HG02610 (cell line): ENCODE data around the gene RALGPS2.

ENCODE experiments used
- ATAC-seq: cut with Tn5 transposase; IDR thresholded peaks from one replicate; pipeline ENCODE4 v1.9.1; 2021; ENCODE audit warnings: mild to moderate bottlenecking, moderate library complexity; ENCODE audit not compliant: unreplicated experiment

RALGPS2 gene

DNA sequence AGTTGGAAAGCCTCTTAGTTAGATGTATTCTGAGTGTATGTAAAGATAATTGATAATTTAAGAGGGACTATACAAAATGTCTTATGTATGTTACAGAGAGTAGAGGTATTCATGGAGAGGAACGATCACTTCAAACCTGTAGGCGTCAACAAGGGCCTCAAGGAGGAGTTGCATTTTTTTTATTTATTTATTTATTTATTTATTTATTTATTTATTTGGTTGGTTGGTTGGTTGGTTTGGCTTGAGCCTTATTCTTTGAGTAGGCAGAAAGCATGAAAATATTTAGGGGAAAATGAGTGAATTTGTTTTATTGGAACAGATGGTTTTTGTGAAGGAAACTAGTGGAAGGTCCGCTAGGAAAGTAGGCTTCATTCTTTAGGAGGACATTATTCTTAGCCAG lies 137.4 kb downstream of the RALGPS2 start:
- no peak for ATAC-seq

DNA sequence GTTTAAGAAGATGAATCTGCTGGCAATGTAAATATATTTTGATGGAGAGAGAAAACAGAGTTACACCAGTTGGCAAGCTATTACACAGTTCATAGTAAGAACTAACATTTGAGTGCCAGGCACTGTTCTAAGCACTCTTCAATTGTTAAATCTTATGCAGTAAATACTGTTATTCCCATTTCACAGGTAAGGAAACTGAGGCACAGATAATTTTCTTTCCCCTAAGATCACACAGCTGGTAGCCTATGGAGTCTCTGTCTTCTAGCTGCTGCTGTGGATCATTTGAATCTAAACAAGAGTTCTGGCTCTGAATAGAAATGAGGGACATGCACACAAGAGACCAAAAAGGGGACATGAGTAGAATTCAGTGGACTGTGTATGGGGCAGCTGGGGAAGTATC lies 137.8 kb downstream of the RALGPS2 start:
- ATAC-seq: no peak

DNA sequence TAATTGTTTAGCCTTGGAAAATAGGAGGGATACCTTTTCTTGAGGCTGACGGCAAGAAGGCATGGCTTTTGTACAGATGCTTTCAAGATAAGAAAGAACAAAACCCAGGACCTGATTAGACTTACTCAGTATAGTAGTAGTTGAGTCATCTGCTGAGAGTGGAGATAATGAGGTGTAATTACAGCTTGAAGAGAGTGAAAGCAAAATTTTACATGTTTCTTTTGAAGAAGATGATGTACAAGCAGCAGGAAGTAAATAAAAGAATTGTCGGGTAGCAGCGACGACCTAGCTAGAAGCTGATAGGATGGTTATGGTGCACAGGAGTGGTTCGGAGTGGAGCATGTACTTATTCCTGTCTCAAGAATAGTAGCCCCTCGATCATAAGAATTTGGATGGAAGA lies 139.3 kb downstream of the RALGPS2 start:
- no peak for ATAC-seq

DNA sequence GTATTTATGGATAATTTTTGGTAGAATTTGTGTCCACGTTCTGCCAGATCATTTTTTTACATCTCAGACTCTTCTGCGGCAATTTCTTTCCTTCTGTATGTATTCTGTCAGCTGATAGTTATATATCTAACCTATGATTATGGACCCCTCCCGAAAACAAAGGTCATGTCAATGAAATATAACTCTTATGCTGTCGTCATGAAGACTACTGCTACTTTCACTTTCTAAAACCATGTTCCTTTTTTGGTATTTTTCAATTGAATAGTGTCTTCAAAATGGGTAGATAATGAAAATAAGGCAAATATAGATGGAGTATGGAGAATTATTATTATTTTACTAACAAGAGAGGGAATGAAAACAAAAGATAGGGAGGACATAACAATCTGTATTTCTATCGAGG lies 142.6 kb downstream of the RALGPS2 start:
- no peak for ATAC-seq

DNA sequence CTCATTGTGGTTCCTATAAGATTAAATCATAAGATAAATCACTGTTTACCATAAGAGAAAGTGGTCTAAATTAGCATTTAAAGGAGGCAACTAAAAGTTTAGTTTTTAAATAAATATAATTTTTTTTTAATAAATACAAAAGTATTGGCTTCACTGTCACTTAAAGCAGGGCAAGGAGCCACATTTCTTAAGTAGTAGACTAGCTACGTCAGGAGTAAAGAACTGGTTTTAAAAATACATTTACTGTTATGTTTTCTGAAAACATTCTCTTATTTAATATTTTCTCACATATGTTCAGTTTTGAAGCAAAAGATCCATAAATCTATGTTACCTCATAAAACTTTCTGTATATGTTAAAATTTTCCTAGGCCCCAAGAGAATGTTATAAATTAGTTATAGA lies 143.7 kb downstream of the RALGPS2 start:
- ATAC-seq: no peak

DNA sequence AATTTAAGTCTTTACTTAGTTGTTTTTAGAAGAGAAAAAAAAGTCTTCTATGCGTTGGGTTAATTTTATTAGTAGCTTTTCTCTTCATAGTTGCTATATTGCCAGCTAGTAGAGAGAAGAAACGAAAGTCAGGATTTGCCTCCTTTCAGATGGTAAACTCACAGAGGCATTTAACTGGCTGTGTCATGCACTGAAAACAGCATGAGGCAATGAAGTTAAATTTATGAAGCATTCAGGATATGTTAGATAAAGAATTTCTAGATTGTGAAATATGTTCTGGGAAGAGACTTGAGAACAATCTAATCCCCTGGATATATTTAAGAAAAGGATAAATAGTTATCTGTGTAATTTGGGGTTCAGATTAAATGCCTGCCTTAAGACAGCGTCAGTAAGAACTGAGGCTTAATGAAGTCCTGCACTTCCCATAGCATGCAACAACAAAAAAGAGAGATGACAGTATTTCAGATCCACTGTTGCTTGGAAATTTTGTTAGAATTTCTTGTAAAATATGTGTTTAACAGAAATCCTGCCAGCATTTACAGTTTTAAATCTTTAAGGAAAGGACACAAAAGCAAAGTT lies 144.2 kb downstream of the RALGPS2 start:
- no peak for ATAC-seq

DNA sequence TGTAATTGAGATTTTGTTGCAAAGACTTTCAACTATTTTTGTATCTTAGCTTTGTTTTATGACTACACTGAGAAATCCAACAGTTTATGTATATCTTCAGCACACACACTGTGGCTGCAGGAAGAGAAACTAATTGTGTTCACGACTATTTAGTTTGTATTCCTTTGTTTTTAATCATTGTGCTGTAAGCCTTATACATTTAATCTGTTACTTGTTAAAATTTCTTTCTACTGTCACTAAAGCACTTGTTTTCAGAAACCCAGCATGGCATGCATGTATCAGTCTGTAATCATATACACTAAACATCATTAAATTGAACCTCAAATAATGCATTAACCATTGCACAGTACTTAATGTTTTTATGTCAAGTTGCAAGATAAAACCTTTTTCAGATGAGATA lies 145.2 kb downstream of the RALGPS2 start:
- no peak for ATAC-seq

DNA sequence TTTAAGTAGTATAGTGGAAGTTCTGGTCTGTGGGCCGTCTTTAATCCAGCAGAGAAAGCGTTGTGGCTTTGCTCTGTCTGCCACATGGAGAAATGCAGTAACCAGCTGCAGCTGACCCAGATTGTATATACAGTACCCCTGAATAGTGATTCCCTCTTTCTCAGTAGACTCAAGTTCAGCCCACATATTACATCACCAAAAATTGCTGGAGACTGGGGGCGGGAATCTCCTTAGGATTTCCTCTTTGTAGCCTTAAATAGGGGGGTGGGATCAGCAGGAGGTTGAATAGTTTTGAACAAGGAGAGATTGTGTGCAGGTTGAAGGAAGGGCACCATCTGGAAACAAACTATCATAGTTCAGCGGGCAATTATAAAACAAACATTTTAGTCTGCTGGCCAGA lies 145.9 kb downstream of the RALGPS2 start, which contains the start of gene ANGPTL1:
ANGPTL1 (minus strand) TSS at position 134 of the 400 bp plus-strand sequence. CDS start 5,301 bp downstream, outside the sequence.
- no peak for ATAC-seq

DNA sequence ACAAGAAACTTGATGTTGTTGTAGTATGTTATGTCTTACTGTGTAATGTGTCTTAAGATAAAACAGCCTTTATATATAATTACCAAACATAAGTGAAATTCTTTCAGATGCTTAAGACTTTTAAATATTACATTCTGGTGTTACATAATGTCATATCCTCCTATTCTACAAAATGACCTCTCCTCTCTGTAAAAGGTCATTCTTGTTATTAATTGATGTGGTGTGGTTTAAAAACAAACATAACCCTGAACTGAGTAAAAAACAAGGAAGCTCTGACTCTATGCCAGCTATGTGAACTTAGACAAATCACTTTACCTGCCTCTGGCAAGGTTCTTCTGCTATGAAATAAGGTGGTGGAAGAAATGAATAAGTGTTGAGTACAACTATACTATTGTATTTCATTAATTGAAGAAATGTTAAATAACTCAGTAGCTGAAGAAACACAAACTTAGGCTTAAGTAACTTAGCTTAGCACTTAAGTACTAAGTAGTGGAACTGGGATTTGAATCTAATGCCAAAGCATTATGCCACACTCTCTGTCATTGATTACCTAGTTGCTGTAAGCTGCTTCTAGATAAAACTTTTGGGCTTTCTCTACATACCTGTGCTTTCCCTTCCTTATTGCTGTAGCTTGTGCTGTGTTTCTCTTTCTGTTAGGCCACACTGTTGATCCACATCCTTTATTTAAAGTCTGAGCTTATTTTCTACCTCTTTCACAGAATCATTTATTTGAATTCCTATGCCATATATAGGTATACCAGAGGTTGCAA lies 146.7 kb downstream of the RALGPS2 start:
- ATAC-seq: no peak

DNA sequence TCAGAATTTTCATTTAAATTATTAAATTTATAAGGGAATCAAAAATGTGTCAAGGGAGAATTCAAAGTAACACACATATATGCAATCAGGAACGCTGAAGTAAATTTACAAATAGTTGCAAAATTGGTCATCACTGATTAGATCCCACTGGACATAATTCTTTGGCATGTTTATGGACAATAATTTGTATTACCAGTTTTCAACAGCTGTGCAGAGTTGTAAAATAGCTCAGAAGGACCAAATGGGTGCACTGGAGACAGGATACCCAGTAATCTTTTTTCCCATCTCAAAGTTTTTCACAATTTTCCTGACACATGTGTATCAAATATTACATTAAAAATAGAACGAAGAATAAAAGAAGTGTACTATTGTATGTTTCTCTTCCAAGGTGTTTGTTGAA lies 149.9 kb downstream of the RALGPS2 start:
- ATAC-seq: no peak

DNA sequence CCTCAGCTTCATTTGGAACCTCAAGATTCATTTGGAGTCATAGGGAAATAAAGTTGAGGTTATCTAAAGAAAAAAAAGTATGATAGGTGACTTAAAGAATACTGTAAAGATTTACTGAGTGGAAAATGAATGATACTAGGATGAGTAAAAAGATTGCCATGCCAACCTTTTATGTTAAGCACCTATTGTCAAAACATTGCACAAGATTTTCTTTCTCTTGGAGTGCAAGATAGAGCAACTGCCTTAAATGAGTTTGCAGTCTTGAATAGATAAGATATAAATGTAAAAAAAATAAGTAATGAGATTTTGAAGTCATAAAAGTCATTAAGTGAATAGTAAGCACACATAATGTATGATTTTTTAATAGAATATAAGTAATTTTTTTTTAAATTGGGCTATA lies 150.9 kb downstream of the RALGPS2 start:
- no peak for ATAC-seq

DNA sequence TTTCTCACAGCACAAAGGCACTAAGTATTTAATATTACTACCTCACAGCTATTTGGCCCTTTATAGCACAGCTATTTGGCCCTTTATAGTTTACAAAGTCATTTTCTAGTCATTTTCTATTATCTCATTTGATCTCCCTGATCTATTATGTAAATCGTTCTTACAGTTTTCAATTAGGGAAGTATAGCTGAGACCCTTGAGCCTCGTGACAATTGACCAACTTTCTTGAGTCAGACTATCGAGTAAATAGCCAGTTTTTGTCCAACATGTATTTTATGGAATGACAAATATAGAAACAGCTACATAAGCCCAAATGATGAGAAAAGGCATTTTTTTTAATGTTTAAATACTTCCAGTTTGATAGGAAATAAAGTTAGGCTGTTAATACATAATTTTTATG lies 152.9 kb downstream of the RALGPS2 start:
- no peak for ATAC-seq

DNA sequence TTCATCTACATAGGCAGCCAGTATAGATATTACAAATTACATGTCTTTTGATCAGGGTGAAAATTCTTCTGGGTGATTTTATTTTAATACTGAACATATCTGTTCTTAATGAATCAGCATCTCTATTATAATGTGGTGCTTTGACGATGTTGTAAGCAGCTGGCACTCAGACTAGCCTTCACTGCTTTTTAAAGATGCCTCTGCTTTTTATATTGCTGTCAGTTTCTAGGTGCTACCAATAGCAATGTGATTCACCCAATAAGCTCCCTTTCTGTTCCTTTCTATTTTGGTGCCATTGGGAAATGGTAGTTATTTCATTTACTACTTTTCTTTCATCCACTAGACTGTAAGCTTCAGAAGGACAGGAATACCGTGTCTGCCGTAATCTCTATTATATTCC lies 156.9 kb downstream of the RALGPS2 start:
- no peak for ATAC-seq

DNA sequence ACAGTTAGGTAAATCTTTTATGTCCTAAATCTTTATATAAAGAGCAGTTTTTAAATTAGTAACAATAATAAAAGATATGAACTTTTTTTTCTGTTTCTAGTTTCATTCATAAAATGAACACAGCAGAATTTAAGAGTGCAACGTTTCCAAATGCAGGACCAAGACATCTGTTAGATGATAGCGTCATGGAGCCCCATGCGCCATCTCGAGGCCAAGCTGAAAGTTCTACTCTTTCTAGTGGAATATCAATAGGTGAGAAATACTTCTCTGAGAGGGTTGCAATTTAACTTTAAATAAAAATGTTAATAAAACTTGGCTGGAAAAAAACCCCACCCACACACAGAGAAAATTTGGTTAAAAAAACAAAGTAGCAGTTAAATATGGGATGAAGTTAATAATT lies 160.8 kb downstream of the RALGPS2 start:
- no peak for ATAC-seq

DNA sequence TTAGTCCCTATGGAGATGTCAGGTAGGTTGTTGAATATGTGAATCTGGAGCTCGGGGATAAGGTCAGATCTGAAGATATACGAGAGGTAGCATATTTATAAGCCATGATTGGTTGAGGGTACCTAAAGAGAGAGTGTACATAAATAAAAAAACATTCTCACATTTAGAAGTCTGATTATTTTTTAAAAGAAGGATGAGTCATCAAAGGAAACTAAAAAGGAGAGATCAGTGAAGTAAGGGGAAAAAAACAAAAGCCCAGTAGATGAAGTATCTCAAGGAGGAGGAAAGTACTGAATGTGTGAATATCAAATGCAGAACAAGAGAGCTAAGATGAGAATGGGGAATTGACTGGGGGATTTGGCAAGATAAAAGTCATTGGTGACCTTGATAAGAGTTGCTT lies 161.5 kb downstream of the RALGPS2 start:
- no peak for ATAC-seq

DNA sequence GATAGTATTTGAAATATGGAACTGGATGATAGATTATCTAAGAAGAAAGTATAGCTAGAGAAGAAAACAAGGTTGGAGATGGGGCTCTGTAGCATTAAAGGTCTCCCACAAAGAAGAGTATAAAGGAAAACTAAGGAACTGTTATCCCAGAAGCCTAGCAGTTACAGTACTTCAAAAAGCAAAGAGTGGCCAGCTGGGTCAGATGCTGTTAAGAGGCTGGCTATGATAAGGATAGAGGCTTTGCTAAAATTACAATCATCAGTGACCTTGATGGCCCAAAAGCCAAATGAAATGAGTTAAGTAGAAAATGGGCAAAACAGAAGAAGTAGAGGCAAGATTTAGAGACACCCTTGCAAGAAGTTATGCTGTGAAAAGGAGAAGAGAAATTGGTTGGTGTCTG lies 170.9 kb downstream of the RALGPS2 start:
- ATAC-seq: no peak

DNA sequence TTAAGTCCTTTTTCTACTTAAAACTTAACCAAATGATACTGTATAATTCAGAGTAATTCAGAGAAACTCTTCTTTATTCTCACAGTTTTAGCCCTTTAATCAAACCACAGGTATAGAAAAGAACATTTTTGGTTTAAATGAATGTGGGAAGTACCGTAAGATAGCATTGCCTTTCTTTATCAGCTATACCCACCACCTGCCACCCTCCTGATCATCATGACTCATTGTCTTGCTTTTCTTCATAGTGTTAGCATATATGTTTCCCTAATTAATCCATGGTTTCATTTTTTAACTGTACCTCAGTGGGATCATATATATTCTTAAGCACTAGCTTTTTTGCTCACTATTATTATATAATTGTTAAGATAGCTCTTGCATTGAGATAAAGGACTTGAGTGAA lies 173.4 kb downstream of the RALGPS2 start:
- ATAC-seq: no peak

DNA sequence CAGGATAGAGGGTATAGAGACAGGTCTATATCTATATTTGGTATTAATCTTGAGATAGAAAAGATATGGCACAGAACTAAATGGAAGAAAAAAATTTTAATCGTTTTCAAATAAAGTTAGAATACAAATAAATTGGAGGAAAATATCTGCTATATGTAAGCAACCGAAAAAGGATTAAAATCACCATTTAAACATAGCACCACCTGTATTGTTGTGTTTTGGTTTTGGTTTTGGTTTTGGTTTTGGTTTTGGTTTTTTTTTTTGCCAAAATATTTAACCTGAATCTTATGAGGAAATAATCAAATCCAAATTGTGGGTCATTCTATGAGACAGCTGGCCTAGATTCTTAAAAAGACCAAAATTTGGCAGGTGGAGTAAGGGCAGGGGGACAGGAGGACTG lies 174.4 kb downstream of the RALGPS2 start:
- no peak for ATAC-seq

DNA sequence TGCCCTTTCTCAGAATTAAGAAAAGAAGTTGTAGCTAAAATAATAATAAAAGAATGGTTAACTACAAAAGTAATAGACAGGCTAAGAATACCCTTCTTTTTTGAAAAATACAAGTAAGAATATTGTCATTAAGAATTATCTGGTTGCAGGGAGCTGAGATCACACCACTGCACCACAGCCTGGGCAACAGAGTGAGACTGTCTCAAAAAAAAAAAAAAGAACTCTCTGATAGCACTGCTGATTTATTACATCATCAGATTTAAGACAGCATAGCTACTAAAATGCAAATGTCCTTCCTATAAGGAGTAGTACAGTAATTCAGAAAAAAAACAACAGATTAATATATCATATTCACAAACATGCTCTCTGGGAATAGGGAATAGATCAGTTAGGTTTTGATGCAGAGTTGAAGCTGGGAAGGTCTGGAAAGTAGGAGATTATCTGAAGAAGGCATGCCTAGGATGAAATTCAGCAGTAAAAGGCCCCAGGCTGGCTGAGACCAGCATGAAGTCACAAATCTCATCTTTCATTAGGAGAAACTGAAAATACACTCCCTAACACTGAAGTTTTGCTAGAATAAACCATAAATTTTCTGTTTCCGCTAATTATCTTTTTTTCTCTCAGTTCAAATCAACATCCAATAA lies 176.6 kb downstream of the RALGPS2 start:
- ATAC-seq: no peak

DNA sequence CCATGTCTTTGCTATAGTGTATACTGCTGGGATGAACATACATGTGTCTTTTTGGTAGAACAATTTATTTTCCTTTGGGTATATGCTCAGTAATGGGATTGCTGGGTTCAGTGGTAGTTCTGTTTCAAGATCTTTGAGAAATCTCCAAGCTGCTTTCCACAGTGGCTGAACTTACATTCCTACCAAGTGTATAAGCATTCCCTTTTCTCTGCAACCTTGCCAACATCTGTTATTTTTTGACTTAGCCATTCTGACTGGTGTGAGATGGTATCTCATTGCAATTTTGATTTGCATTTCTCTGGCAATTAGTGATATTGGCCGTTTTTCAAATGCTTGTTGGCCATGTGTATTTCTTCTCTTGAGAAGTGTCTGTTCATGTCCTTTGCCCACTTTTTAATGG lies 183.3 kb downstream of the RALGPS2 start:
- ATAC-seq: no peak

DNA sequence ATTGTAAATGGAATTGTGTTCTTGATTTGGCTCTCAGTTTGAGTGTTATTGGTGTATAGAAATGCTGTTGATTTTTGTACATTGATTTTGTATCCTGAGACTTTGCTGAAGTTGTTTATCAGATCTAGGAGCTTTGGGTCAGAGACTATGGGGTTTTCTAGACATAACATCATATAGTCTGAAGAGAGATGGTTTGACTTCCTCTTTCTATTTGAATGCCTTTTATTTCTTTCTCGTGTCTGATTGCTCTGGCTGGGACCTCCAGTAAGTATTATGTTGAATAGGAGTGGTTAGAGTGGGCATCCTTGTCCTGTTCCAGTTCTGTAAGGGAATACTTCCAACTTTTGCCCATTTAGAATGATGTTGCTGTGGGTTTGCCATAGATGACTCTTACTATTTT lies 185.0 kb downstream of the RALGPS2 start:
- ATAC-seq: no peak

DNA sequence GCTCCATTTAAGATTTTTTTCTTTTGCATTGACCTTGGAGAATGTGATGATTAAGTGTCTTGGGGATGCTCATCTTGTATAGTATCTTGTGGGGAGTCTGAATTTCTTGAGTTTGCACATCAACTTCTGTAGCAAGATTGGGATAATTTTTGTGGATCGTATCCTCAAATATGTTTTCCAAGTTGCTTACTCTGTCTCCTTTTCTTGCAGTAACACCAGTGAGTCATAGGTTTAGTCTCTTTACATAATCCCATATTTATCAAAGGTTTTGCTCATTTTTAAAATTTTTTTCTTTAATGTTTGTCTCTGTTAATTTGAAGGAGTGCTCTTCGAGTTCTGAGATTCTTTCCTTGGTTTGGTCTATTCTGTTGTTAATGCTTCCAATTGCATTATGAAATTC lies 187.6 kb downstream of the RALGPS2 start:
- ATAC-seq: no peak
